NCI-H1105 (cell line): ENCODE measurements around the gene LMO3.
A peak's percentile ranks its signal among the peaks of the same experiment; 100 is the strongest.
"Not testable (repeated sequence)": the region's sequence is repeated elsewhere in the genome, so short reads cannot be mapped to it uniquely, and the experiment has no call there.

Experiments used
- DNase-seq: peaks from one replicate; lab custom pipeline; 2025; lab: John Stamatoyannopoulos, UW

The LMO3 gene

GRCh38 chr12:16545836-16546235 is 60.1 kb downstream of the LMO3 start:
- no peak for DNase-seq

GRCh38 chr12:16542586-16542985 is 63.4 kb downstream of the LMO3 start:
- no peak for DNase-seq

- not testable (repeated sequence) for DNase-seq
Measured at GRCh38 chr12:16537652-16538051, 68.3 kb downstream of the LMO3 start.

GRCh38 chr12:16531621-16532020 is 74.3 kb downstream of the LMO3 start:
- peak; percentile 96 for DNase-seq

- DNase-seq = no peak
Measured at GRCh38 chr12:16530268-16530850, 75.6 kb downstream of the LMO3 start.

GRCh38 chr12:16526693-16527092 is 79.3 kb downstream of the LMO3 start:
- DNase-seq = no peak

- DNase-seq = no peak
Measured at GRCh38 chr12:16524378-16524777, 81.6 kb downstream of the LMO3 start.

GRCh38 chr12:16523951-16524331 is 82.0 kb downstream of the LMO3 start:
- DNase-seq = no peak

GRCh38 chr12:16523284-16523950 is 82.5 kb downstream of the LMO3 start:
- no peak for DNase-seq

- no peak for DNase-seq
Measured at GRCh38 chr12:16520328-16520727, 85.6 kb downstream of the LMO3 start.

- no peak for DNase-seq
Measured at GRCh38 chr12:16515666-16516065, 90.3 kb downstream of the LMO3 start.

GRCh38 chr12:16513231-16513630 is 92.7 kb downstream of the LMO3 start:
- no peak for DNase-seq

GRCh38 chr12:16509411-16509810 is 96.6 kb downstream of the LMO3 start:
- no peak for DNase-seq

GRCh38 chr12:16506394-16506793 is 99.6 kb downstream of the LMO3 start:
- DNase-seq = no peak

GRCh38 chr12:16504200-16504599 is 101.8 kb downstream of the LMO3 start:
- no peak for DNase-seq

- no peak for DNase-seq
Measured at GRCh38 chr12:16499611-16500010, 106.4 kb downstream of the LMO3 start.
